Astrocyte of the hippocampus (primary cell): ENCODE results near the gene MDH2.
"Not testable (repeated sequence)": the region's sequence is repeated elsewhere in the genome, so short reads cannot be mapped to it uniquely, and the experiment has no call there.

Experiments used
- DNase-seq: peaks from one replicate; pipeline ENCODE4 v3.0.0; 2011; ENCODE audit warnings: low read depth, low spot score

MDH2 gene

GRCh38 chr7:76072243-76073148 is 24.6 kb downstream of the MDH2 start:
- no peak for DNase-seq

GRCh38 chr7:76073335-76073990 is 25.6 kb downstream of the MDH2 start:
- DNase-seq, result no peak

GRCh38 chr7:76074306-76074971 is 26.5 kb downstream of the MDH2 start:
- no peak for DNase-seq

GRCh38 chr7:76074972-76075370 is 27.1 kb downstream of the MDH2 start:
- no peak for DNase-seq

GRCh38 chr7:76076995-76077394 is 29.1 kb downstream of the MDH2 start:
- no peak for DNase-seq

GRCh38 chr7:76077435-76077834 is 29.5 kb downstream of the MDH2 start:
- no peak for DNase-seq

GRCh38 chr7:76080204-76080603 is 32.3 kb downstream of the MDH2 start:
- no peak for DNase-seq

- DNase-seq, result not testable (repeated sequence)
Observed at GRCh38 chr7:76084115-76084514, 36.2 kb downstream of the MDH2 start.

- no peak for DNase-seq
Observed at GRCh38 chr7:76086070-76086469, 38.2 kb downstream of the MDH2 start.

- DNase-seq, result peak; percentile 19
Observed at GRCh38 chr7:76087362-76087791, 39.5 kb downstream of the MDH2 start.

- no peak for DNase-seq
Observed at GRCh38 chr7:76089865-76090475, 42.1 kb downstream of the MDH2 start.

GRCh38 chr7:76091506-76091905 is 43.6 kb downstream of the MDH2 start:
- DNase-seq, result no peak

GRCh38 chr7:76093531-76093930 is 45.6 kb downstream of the MDH2 start:
- DNase-seq, result not testable (repeated sequence)

GRCh38 chr7:76094326-76094725 is 46.4 kb downstream of the MDH2 start:
- DNase-seq, result not testable (repeated sequence)

GRCh38 chr7:76095908-76096307 is 48.0 kb downstream of the MDH2 start:
- no peak for DNase-seq

GRCh38 chr7:76101693-76102437 is 54.0 kb downstream of the MDH2 start:
- DNase-seq, result peak; percentile 48

GRCh38 chr7:76103788-76104187 is 55.9 kb downstream of the MDH2 start:
- not testable (repeated sequence) for DNase-seq

- not testable (repeated sequence) for DNase-seq
Observed at GRCh38 chr7:76106130-76106529, 58.2 kb downstream of the MDH2 start.

- DNase-seq, result no peak
Observed at GRCh38 chr7:76106893-76107292, 59.0 kb downstream of the MDH2 start.

GRCh38 chr7:76108540-76109233 is 60.8 kb downstream of the MDH2 start:
- no peak for DNase-seq
